Upper lobe of left lung (tissue), 6 donors: ENCODE data around the gene TMEM106C. TPM values are rescaled to one million over a fixed set of nuclear protein-coding genes. Genes with fewer than 3 reads are reported as not detected.
A peak's percentile ranks its signal among the peaks of the same experiment; 100 is the strongest.

Source experiments
- ATAC-seq, 2 donors: fragments of 200-7000 bp; cut with Tn5 transposase; one replicate each; pipeline ENCODE4 v1.9.1; 2022; ENCODE audit warnings: mild to moderate bottlenecking in 2 of 2, moderate library complexity in 2 of 2; ENCODE audit not compliant: low FRiP score in 2 of 2
- DNase-seq, 2 donors: peaks; one replicate each; pipeline ENCODE4 v3.0.0-alpha.2; 2019 to 2020
- H3K27ac ChIP-seq, 4 donors: fragments of 200-600 bp; sonication (generic); one replicate each; pipeline ENCODE4 v1.5.1; 2016 to 2019
- H3K27me3 ChIP-seq, 4 donors: fragments of 200-600 bp; sonication (generic); one replicate each; pipeline ENCODE4 v1.5.1; 2017 to 2019
- H3K36me3 ChIP-seq, 4 donors: fragments of 200-600 bp; sonication (generic); one replicate each; pipeline ENCODE4 v1.5.1; 2016 to 2019
- H3K4me1 ChIP-seq, 4 donors: fragments of 200-600 bp; sonication (generic); one replicate each; pipeline ENCODE4 v1.5.1; 2018 to 2019
- H3K4me3 ChIP-seq, 4 donors: fragments of 200-600 bp; sonication (generic); one replicate each; pipeline ENCODE4 v1.5.1; 2017 to 2019; ENCODE audit warnings: mild to moderate bottlenecking in 2 of 4, moderate library complexity in 1 of 4
- H3K9me3 ChIP-seq, 4 donors: fragments of 200-600 bp; sonication (generic); one replicate each; pipeline ENCODE4 v1.5.1; 2018 to 2019
- EP300 ChIP-seq, 4 donors: sonication (generic); formaldehyde crosslinking; IDR thresholded peaks; one replicate each; pipeline ENCODE4 v1.5.1; 2017; ENCODE audit warnings: antibody characterized with exemption in 4 of 4, control low read depth in 2 of 4
- POLR2A ChIP-seq, 4 donors: fragments of 450-650 bp; IDR thresholded peaks; one replicate each; pipeline ENCODE4 v1.5.1; 2016 to 2017; ENCODE audit warnings: antibody characterized with exemption in 4 of 4, mild to moderate bottlenecking in 2 of 4
- POLR2AphosphoS5 ChIP-seq, 2 donors: sonication (generic); formaldehyde crosslinking; IDR thresholded peaks; one replicate each; pipeline ENCODE4 v1.5.1; 2017; ENCODE audit warnings: antibody characterized with exemption in 2 of 2
- WGBS, 2 donors: methylation state at CpG; one replicate each; pipeline ENCODE4 v1.1.5; 2017 to 2018; 5-methylcytosine and 5-hydroxymethylcytosine counted together
- total RNA-seq, 6 donors: library from RNA; depleted of rRNA in 4 of 6; stranded (reverse); fragments of >200 nt in 4 of 6; gene quantifications; one replicate each; pipeline versions ENCODE4 v1.1.0 to v1.2.1, GENCODE V29; 2016 to 2021
- TF ChIP-seq, protein P1 (sequence below), 6 experiments: fragments of 450-650 bp in 4 of 6; fragments of 200-600 bp in 2 of 6; sonication (generic) in 2 of 6; IDR thresholded peaks; one replicate each; pipeline ENCODE4 v1.5.1; 2016 to 2019; ENCODE audit warnings: antibody characterized with exemption in 6 of 6
- donor health status: DM: no; HTN: no; CAD: no; lungs with moderate emphysema.
- donor health status: DM: no; HTN: yes; CAD: no; lungs with severe emphysema.

Gene TMEM106C
- total RNA-seq, 6 donors from 2014 or later, result 32.8 to 90.6 (median 38.5) TPM

- no peaks in the 10 kb centered on the region for H3K9me3 ChIP-seq
- H3K4me3 ChIP-seq, result no peak overlapping the region
- H3K27me3 ChIP-seq, result no peaks in the 10 kb centered on the region
- H3K4me1 ChIP-seq, result no peaks in the 10 kb centered on the region
- no peaks in the 10 kb centered on the region for H3K36me3 ChIP-seq
- H3K27ac ChIP-seq, result no peak overlapping the region
- TF ChIP-seq EP300 (IDR thresholded peaks at IDR 0.05), result no peak
- no peak for TF ChIP-seq POLR2AphosphoS5 (IDR thresholded peaks at IDR 0.05)
- TF ChIP-seq, protein P1, sequence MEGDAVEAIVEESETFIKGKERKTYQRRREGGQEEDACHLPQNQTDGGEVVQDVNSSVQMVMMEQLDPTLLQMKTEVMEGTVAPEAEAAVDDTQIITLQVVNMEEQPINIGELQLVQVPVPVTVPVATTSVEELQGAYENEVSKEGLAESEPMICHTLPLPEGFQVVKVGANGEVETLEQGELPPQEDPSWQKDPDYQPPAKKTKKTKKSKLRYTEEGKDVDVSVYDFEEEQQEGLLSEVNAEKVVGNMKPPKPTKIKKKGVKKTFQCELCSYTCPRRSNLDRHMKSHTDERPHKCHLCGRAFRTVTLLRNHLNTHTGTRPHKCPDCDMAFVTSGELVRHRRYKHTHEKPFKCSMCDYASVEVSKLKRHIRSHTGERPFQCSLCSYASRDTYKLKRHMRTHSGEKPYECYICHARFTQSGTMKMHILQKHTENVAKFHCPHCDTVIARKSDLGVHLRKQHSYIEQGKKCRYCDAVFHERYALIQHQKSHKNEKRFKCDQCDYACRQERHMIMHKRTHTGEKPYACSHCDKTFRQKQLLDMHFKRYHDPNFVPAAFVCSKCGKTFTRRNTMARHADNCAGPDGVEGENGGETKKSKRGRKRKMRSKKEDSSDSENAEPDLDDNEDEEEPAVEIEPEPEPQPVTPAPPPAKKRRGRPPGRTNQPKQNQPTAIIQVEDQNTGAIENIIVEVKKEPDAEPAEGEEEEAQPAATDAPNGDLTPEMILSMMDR (IDR thresholded peaks at IDR 0.05), result no peak
- no peak for TF ChIP-seq POLR2A (IDR thresholded peaks at IDR 0.05)
- DNase-seq, result no peak
- 93 to 95% methylated on average over 3 to 5 of the region's 5 CpGs for WGBS, 2 donors
- no peak for ATAC-seq
Observed at GRCh38 chr12:47930634-47931033, 32.8 kb upstream of the TMEM106C start.

DNA sequence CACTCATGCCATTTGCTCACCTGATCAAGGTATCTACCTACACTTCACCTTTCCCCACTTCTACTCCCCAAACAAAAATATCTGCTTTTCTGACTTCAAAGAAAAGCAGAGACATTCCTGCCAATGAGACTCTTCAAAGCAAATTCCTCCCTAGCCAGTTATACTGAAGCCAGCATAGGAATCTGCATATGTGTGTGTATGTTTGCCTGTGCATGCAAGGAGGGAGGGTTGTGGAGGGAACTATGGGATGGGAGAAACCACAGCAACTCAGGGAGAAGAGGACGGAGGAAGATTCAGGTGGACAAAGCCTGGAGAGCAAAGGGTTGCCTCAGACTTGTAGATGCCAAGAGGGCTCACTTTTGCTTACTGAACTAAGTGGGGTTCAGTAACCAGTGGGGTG lies 32.2 kb upstream of the TMEM106C start:
- no peaks in the 10 kb centered on the region for H3K9me3 ChIP-seq
- H3K4me3 ChIP-seq, result no peak overlapping the region
- H3K4me1 ChIP-seq, result no peaks in the 10 kb centered on the region
- H3K27me3 ChIP-seq, result no peaks in the 10 kb centered on the region
- TF ChIP-seq, protein P1 (IDR thresholded peaks at IDR 0.05), result no peak
- no peak for TF ChIP-seq POLR2AphosphoS5 (IDR thresholded peaks at IDR 0.05)
- TF ChIP-seq EP300 (IDR thresholded peaks at IDR 0.05), result no peak
- TF ChIP-seq POLR2A (IDR thresholded peaks at IDR 0.05), result no peak
- WGBS, 2 donors, result 67 to 69% methylated on average over 1 of the region's 1 CpG
- no peak overlapping the region for H3K27ac ChIP-seq
- no peak for DNase-seq
- no peak for ATAC-seq
- no peaks in the 10 kb centered on the region for H3K36me3 ChIP-seq

DNA sequence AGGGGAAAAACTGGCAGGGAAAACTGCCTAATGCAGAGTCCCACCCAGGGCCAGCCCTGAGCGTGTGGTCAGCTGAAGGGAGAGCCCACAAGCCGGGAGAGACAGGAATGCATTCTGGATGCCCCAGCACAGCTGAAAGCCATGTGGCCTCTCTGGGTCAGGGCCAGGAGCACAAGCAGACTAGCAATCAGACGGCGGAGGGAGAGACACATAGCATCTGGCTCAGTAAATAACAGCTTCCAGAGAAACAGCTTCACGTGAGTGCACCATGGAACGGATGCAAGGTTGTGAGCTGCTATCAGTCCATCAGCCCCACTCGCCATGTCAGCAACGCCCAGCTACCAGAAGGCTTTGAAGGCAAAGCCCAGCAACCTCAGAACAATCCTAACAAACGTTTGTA lies 28.2 kb upstream of the TMEM106C start:
- Histone ChIP-seq H3K27ac (no peak overlapping the region), H3K36me3 (no peaks in the 10 kb centered on the region), H3K4me3 (no peak overlapping the region), H3K27me3 (no peaks in the 10 kb centered on the region), H3K4me1 (no peaks in the 10 kb centered on the region), H3K9me3 (no peaks in the 10 kb centered on the region)
- TF ChIP-seq POLR2AphosphoS5 (IDR thresholded peaks at IDR 0.05) (peak in 1 of 2 donors; percentile 53), POLR2A (IDR thresholded peaks at IDR 0.05) (no peak)
- ATAC-seq, result peak; percentile 79
- no peak for DNase-seq
- WGBS, 2 donors, result 51 to 69% methylated on average over 9 of the region's 9 CpGs

- 96 to 100% methylated on average over 1 of the region's 1 CpG for WGBS, 2 donors
- peaks cover 0 to 6% (median 1%) of the 10 kb centered on the region in 4 donors for H3K27me3 ChIP-seq
- TF ChIP-seq POLR2AphosphoS5 (IDR thresholded peaks at IDR 0.05) (no peak), EP300 (IDR thresholded peaks at IDR 0.05) (no peak), POLR2A (IDR thresholded peaks at IDR 0.05) (no peak)
- TF ChIP-seq, protein P1 (IDR thresholded peaks at IDR 0.05), result no peak
- H3K9me3 ChIP-seq, result no peaks in the 10 kb centered on the region
- no peak overlapping the region for H3K4me3 ChIP-seq
- no peak for DNase-seq
- no peak overlapping the region for H3K27ac ChIP-seq
- H3K36me3 ChIP-seq, result no peaks in the 10 kb centered on the region
- ATAC-seq, result no peak
- peaks cover 0 to 9% (median 3%) of the 10 kb centered on the region in 4 donors for H3K4me1 ChIP-seq
Observed at GRCh38 chr12:47938093-47938492, 25.3 kb upstream of the TMEM106C start.

GRCh38 chr12:47938594-47938993 lies 24.8 kb upstream of the TMEM106C start:
- H3K27ac ChIP-seq, result no peak overlapping the region
- ATAC-seq (no peak), DNase-seq (no peak)
- peaks cover 0 to 9% (median 3%) of the 10 kb centered on the region in 4 donors for H3K4me1 ChIP-seq
- no peak overlapping the region for H3K4me3 ChIP-seq
- peaks cover 0 to 6% (median 1%) of the 10 kb centered on the region in 4 donors for H3K27me3 ChIP-seq
- no peaks in the 10 kb centered on the region for H3K9me3 ChIP-seq
- 80 to 100% methylated on average over 1 to 4 of the region's 4 CpGs for WGBS, 2 donors
- no peaks in the 10 kb centered on the region for H3K36me3 ChIP-seq
- TF ChIP-seq POLR2A (IDR thresholded peaks at IDR 0.05), result no peak
- TF ChIP-seq POLR2AphosphoS5 (IDR thresholded peaks at IDR 0.05), result no peak
- TF ChIP-seq EP300 (IDR thresholded peaks at IDR 0.05), result no peak
- TF ChIP-seq, protein P1 (IDR thresholded peaks at IDR 0.05), result no peak
